MV-4-11 (cell line): ENCODE data around the gene CDH5.
"Not testable (repeated sequence)": the region's sequence is repeated elsewhere in the genome, so short reads cannot be mapped to it uniquely, and the experiment has no call there.

ENCODE experiments used
- DNase-seq: peaks from one replicate; lab custom pipeline; 2025; lab: John Stamatoyannopoulos, UW

Gene CDH5

DNA sequence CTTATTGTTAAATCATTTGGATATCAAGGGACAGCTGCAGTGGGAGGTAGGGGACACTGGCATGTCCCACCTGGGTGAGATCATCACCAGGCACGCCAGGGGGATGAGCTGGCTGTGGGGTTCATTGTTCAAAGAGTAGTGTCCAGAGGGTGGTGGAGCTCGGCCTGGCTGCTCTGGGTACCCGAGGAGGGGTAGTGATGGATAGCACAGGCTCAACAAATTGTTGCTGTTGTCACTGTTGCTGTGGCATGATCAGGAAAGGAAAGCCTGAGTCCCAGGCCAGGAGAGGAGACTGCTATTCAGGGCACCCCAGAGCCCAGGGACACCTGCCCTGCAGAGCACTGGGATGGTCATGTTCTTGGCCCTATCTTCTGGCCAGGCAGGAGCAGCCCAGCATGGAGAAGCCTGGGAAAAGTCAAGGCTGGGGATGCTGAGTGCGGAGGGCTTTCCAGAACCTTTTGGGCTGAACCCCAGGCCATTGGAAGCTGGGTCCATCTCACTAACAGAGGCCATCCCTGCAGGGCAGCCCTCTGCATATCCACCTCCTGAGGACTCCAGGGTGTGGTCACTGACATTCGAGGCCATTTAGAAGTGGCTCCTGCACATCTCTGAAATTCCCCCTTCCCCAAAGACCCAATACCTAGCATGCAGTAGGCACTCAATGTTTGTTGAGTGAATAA lies 72.7 kb downstream of the CDH5 start:
- DNase-seq: no peak

DNA sequence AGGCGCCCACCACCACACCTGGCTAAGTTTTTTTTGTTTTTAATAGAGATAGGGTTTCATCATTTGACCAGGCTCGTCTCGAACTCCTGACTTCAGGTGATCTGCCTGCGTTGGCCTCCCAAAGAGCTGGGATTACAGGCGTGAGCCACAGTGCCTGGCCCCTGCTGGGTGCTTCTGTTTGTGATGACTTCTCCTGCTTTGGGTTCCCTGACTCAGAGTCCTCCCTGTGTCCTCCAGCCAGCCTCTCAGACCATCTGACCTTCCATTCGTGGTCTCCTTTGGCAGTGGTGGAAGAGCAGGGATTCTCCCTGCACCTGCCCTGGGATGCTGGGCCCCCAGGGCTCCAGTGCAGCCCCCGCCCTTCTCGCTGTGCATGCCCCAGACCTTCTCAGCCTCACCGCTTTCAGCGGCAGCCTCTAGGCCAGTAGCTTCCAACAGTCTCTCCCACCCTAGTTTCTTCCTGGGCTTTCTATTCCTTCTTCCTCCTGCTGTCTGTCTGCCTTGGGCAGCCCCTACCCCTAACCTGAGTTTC lies 73.8 kb downstream of the CDH5 start:
- no peak for DNase-seq

DNA sequence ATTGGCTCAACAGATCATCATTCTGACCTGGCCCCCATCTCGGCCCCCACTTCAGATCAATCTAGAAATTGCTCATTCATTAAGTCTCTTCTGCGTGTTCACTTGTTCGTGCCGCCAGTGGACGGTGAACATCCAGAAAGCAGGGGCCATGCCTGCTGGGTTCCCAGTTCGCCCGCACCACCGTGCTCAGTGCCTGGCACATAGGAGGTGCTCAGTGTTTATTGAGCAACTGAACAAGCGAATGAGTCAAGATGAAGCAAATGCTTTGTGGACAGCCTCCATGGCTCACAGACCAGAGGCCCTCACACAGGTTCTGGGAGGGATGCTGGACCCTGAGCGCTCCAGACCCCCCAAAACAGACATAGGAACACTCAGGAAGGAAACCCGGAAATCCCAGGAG lies 74.5 kb downstream of the CDH5 start:
- DNase-seq: no peak

DNA sequence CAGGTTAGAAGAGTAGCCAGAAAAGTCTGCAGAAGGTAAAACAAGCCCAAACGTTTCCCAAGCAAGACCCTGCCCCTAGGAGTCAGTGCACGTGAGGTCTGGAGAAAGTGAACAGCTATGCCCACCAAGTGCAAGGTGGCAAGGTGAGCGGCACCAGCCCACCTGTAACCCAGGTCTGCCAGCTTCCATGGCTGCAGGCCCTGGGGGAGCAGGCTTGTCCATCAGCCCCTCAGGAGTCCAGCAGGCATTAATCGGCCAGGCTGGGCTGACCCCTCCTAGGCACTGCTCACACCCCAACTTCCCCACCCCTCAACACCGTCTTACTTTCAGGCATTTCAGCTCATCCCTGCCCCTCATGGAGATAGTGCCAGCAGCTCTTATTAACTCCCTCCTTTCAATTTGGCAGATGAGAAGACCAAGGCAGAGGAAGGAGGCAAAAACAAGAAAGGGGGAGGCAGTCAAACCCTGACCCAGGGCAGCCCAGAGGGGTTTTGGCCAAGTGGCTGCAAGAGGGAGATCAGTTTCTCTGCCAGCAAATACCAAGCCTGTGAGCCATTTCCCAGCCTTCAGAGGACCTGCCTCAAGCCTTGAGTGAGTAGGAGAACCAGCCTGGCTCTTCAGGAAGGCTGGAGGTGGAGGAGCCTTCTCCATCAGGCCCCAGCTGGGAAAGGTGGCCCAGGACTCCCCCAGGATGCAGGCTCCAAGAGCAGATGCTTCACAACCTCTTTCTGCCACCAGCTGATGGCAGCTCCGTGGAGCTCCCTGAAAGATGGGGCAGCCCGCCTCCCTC lies 75.3 kb downstream of the CDH5 start:
- DNase-seq: no peak

DNA sequence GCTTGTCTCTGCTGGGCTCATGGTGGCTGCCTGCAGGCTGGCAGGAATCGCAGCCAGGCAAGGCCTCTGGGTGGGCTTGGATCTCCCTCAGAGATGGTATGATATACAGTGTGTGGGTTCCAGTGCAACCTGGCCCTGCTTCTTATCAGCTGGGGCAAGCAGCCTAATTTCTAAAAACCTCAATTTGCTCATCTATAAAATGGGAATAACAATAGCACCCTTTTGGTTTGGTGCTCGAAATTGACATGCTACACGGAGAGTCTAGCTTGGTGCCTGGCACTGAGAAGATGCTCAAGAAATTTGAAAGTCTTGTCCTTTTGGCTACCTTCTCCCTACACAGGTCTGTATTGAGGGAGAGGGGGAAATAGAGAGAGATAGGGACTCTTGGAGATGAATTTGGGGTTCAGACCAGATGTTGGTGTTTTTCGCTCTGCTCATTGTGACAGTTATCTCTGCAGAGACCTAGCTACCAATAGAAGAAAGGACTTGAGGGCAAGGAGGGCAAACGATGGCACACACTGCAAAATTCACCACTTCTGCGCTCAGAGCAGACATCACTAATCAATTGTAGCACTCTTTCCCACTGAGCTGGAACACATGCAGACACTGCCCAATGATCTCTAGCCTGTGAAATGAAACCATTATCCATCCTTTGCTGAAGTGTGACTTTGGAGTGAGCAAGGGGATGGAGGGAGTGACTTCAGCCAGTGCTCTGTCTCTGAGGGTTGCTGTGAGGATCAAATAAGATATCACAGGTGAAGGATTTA lies 76.2 kb downstream of the CDH5 start:
- DNase-seq: no peak

DNA sequence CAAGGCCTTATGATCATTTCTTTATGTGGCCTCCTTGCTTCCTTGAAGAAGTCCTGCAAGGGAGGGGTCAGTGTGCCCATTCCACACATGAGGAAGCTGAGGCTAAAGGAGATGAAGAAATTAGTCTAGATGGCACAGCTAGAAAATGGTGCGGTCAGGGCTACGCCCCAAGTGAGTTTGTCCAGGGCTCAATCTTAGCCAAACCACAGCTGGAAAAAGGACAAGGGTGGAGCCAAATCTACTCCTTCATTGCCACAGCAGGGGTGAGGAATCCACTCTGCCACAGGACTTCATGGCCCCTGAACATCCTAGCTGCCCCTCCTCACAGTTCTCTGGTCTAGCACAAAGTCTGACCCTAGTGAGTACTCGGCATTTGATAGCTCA lies 76.8 kb downstream of the CDH5 start:
- DNase-seq: no peak

DNA sequence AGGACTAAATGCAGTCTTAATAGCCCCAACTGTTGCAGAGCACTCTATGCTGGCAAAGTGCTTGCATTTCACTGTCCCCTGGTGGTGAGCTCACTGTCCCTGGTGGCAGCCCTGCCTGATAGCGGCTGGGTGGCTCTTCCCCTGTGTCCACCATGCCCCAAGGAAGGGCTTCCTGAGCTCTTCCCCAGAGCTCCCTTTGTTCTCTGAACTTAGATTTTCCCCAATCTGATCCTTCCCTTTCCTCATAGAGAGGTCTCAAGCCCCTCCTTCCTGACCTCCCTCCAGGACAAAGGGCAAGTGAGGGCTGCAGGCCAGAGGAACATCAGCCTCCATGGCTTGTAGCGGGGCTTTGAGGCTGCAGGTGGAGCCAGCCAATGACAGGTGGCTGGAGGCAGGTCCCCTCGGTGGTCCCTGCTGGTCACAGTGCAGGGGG lies 77.6 kb downstream of the CDH5 start:
- peak; percentile 5 for DNase-seq

DNA sequence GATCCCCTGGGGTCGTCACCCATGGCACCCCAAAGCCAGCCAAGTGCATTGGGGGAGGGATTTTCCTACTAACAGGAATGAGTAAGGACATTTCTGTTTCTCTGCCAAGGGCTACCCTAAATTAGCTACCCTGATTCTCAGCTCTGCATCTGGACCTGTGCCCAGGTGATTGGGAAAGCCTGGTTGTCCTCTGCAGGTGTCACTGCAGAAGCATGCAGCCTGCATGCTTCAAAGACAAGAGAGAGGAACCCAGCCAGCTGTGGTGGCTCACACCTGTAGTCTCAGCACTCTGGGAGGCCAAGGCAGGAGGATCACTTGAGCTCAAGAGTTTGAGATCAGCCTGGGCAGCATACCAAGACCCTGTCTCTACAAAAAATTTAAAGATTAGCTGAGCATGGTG lies 80.2 kb downstream of the CDH5 start:
- no peak for DNase-seq

DNA sequence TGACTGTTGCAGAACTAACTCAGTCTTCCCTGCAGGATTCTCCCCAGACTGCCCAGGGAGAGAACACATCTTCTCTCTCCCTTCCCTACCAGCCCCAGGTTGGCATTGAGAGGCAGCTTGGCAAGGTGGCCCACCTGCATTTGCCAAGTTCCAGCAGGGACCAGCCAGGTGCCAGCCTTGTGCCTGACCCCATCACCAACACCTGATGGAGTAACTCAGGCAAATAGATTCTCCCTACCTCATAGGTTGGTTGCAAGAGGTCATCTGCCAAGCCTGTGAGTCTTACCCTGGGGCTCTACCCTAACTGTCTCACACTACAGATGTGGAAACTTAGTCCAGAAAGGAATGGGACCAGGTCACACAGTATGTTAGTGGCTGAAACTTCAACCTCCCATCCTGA lies 81.0 kb downstream of the CDH5 start:
- DNase-seq: no peak

DNA sequence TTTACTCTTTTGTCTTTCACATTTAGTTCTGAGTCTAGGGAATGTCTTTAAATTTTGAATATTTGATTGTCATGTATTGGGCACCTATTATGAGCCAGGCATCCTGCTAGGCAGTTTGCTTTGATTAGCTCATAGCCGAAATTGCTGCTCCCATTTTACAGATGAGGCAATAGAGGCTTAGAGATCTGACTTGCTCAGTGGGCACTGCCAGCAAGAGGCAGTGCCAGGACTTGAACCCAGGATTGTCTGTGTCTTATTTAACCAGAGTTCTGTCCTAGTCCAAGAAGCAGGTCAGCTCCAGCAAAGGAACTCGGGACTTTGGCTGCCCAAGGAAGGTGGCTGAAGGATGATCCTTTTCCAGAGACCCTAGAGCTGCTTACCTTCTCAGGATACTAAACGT lies 85.1 kb downstream of the CDH5 start:
- no peak for DNase-seq

DNA sequence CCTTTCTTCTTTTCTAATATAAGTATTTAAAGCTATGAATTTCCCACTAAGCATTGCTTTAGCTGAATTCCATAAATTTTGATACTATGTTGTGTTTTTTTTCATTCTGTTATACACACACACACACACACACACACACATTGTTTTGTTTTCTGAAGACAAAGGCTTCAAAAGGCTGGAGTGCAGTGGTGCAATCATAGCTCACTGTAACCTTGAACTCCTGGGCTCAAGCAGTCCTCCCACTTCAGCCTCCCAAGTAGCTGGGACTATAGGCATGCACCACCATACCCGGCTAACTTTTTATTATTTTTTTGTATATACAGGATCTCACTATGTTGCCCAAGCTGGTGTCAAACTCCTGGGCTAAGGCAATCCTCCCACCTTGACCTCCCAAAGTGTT lies 86.7 kb downstream of the CDH5 start:
- not testable (repeated sequence) for DNase-seq
